GM10847 (cell line): Measurements from ENCODE around the gene ARHGAP18.

Experiments used
- POLR2A ChIP-seq: IDR thresholded peaks from 2 replicates; pipeline ENCODE4 v1.6.1; 2011; ENCODE audit not compliant: insufficient read length; ENCODE audit errors: extremely low read depth

The ARHGAP18 gene

GRCh38 chr6:129592516-129593232, 117.3 kb downstream of the ARHGAP18 start:
- TF ChIP-seq POLR2A, result no peak

DNA sequence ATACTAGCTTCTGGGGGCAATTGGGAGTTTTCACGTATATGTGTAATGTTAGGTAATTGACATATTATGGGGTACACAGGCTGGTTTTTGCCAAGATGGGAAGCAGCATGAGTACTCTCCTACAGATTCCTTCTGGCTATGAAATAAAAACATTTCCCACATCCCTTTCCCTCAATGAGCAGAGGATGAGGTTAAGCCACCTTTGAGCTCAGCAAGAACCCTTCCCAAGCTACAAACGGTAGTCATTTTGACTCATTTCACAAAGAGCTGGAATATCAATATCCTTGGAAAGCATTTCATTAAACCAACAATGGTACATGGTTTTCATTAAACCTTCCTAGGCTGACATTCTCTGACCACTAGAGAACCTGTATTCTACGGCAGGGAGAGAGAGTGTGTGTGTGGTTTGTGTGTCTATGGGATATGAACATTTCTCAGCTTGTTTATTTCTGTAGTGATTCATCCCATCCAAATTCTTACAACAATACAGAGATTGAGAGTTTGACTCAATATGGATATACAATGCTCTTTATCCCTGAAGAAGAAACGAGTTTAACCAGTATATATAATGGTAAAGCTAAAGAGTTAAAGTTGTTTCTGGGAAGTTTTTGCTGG, 119.5 kb downstream of the ARHGAP18 start:
- no peak for TF ChIP-seq POLR2A

- no peak for TF ChIP-seq POLR2A
These were observed 123.2 kb downstream of the ARHGAP18 start for GRCh38 chr6:129586815-129587214.

DNA sequence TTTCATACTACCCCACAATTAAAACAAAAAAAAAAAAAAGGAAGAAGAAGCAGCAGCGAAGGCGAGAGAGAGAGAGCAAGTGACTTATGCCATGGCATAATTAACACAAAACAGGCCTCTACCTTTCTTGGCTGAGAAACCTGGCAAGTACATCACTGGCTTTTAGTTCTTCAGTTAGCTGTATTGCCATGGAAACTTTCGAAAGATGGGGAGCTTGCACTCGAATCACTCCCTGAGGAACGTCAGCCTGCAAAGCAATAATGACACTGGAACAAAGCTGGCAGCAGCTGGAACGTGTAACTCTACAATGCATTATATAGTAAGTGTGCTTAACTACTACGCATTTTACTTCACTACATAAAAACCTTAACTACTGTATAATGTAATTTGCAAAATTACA, 126.1 kb downstream of the ARHGAP18 start:
- no peak for TF ChIP-seq POLR2A

DNA sequence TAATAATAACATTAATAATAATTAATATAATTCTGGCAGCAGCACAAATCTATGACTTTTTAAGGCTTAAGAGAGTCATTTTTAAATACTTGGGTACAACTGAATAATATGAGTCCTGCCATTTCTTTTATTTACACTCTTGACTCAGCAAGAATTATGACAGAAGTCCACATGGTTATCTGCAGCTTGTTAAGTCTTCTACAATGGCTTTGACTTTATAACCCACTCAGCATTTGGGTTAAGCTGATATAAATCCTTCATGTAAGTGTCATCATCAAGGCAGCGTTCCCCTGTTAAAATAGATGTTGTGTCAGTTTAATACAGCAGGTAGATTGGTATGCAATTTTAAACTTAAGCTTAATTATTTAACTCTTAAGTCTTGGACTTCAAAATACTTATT, 131.7 kb downstream of the ARHGAP18 start:
- no peak for TF ChIP-seq POLR2A

DNA sequence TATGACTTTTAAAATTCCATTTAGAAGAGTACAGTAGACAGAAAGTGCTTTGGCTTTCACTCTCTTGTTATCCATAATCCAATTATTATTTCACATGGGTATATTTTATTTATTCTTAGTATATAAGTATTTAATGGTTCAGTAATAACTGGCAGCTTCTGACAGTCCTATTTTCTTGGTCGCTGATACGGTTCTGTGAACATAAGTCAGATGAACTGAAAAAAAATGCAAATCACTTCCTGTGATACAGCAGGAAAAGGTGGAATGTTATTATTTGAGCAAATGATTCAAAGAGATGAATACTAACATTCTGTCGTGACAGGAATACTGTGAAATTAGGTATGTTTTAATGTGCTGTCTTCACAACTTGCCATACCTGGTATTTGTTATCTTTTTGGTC, 132.3 kb downstream of the ARHGAP18 start:
- no peak for TF ChIP-seq POLR2A

- no peak for TF ChIP-seq POLR2A
These were observed 133.5 kb downstream of the ARHGAP18 start for GRCh38 chr6:129576456-129576855.

DNA sequence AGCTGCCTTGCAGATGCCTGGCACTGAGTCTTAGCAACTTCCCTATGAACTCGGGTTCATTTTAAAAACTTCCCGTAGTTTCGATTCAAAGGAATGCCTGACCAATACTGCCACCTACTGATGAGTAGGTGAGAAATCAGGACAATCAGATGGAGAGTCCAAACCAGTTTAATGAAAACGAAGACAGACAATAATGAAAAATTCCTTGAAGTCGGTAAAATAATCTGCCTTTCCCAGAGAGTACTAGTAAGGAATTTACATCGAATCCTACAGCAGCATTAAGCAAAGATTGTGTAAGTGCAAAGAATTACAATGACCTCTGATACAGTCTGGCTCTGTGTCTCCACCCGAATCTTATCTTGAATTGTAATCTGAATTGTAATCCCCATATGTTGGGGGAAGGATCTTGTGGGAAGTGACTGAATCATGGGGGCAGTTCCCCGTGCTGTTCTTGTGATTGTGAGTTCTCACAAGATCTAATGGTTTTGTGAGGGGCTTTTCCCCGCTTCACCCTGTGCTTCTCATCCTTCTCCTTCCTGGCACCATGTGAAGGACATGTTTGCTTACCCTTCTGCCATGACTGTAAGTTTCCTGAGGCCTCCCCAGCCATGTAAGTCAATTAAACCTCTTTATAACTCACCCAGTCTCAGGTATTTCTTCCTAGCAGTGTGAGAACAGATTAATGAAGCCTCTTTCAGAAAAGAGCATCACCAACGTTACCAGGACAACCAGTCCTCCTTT, 134.4 kb downstream of the ARHGAP18 start:
- no peak for TF ChIP-seq POLR2A

DNA sequence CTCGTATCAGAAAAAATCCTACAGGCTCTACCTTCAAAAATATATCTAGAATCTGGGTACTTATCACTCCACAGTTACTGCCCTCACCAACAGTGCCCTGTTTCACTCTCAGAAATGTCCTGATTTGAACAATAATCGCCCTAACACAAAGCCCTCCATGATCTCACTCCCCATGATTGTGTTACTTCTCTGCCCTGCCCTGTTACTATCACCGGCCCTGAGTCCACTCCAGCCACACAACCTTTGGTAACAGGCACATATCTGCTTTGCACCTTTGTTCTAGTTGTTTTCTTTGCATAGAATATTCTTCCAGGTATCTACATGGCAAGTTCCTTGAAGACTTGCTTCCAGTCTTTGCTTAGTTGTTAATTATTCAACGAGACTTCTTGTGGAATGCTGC, 142.0 kb downstream of the ARHGAP18 start:
- no peak for TF ChIP-seq POLR2A

DNA sequence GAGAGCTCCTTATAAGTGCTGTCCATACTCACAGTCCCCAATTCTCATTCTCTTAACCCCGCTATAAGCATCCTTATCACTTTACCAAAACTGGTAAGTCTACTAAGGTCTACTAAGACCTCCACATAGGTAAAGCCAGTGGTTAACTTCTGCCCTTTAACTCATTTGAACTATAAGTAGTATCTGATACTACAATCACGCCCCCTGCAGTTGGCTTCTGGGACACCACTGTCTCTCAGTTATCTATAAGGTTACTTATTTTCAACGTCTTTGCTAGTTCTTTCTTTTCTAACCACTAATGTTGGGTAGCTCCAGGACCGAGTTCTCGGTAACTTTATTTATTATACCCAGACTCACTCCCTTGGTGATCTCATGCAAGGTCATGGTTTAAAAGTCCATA, 142.6 kb downstream of the ARHGAP18 start:
- no peak for TF ChIP-seq POLR2A

DNA sequence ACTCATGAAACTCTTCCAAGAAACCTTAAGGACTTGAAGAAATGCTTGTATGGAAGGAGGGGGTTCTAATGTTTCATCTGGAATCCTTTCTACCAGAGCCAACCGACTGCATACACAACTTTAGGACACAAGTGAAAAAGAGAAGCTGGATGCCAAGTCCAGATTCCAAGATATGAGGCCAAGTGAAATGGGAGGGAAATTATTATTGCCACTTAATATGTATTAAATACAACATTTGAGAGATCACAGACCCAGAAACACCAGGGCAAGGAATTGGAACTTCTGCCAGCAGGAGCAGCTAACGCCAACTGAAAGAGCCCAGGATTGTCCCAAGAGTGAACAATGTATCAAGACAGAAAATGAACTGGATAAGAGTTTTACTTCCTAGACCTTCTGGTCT, 144.2 kb downstream of the ARHGAP18 start:
- TF ChIP-seq POLR2A, result no peak

- TF ChIP-seq POLR2A, result no peak
These were observed 144.6 kb downstream of the ARHGAP18 start for GRCh38 chr6:129565366-129565765.

DNA sequence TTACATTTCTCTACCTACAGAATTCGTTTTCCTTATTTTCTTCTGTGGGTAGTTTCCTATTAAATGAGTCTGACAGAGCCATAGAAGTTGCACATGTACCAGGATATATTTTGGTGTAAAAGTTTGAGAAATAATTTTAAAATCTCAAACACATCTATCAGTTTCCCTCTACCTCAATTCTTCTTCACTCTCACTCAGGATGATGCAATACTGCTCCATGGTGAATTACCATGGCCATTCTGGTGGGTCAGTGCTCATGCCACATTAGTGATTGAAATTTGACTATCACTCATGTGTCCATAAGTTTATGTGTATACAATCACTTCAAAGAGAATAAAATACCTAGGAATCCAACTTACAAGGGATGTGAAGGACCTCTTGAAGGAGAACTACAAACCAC, 151.7 kb downstream of the ARHGAP18 start:
- no peak for TF ChIP-seq POLR2A

GRCh38 chr6:129555206-129555832, 154.7 kb downstream of the ARHGAP18 start:
- TF ChIP-seq POLR2A, result no peak

DNA sequence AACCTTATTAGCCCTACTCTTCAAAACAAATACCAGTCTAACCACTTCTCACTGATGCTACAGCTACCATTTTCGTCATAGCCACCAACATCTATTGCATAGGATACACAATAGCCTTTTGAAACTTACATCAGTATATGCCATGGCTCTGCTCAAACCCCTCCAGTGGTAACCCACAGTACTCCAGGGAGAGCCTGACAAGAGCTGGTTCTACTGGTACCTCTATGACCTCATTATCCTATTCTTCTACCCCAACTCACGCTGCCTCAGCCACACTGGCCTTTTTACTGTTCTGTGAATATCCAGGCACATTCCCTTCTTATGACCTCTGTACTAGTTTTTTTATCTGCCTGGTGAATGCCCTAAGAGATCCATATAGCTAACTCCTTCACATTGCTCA, 157.6 kb downstream of the ARHGAP18 start:
- TF ChIP-seq POLR2A, result no peak

DNA sequence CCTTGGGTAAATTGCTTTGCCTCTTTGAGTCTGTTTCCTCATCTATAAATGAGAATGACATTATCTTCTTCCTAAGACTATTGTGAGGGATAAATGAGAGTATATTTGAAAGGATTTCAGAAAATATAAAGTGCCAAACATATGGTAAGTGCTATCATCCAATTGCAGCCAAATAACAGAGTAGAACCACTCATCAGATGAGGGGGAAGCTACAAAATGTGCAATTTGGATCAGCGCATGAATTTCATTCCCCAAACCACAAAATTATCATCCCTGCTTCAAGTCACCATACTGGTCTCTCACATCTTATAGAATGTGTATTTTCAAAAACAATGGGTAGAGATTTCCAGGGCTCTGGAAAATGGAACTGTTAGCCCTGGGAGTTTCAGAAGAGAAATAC, 158.5 kb downstream of the ARHGAP18 start:
- no peak for TF ChIP-seq POLR2A
